Measurements from ENCODE around the gene GNG12. TPM values are rescaled to one million over a fixed set of nuclear protein-coding genes. Genes with fewer than 3 reads are reported as not detected.

GNG12 gene
- total RNA-seq, 1 experiment from 2014 or later = 167 TPM

- DNase-seq (ENCODE audit: low spot score) = no peak
Measured at GRCh38 chr1:67785847-67786753, 47.2 kb downstream of the GNG12 start.

GRCh38 chr1:67784545-67785186, 48.6 kb downstream of the GNG12 start:
- no peak for DNase-seq (ENCODE audit: low spot score)

- DNase-seq (ENCODE audit: low spot score) = no peak
Measured at GRCh38 chr1:67780637-67781036, 52.6 kb downstream of the GNG12 start.

GRCh38 chr1:67777440-67777839, 55.8 kb downstream of the GNG12 start:
- DNase-seq (ENCODE audit: low spot score) = no peak

- no peak for DNase-seq (ENCODE audit: low spot score)
Measured at GRCh38 chr1:67777016-67777415, 56.3 kb downstream of the GNG12 start.

GRCh38 chr1:67773462-67773861, 59.8 kb downstream of the GNG12 start:
- no peak for DNase-seq (ENCODE audit: low spot score)

GRCh38 chr1:67771749-67772148, 61.5 kb downstream of the GNG12 start:
- no peak for DNase-seq (ENCODE audit: low spot score)

GRCh38 chr1:67771152-67771551, 62.1 kb downstream of the GNG12 start:
- DNase-seq (ENCODE audit: low spot score) = no peak

- DNase-seq (ENCODE audit: low spot score) = no peak
Measured at GRCh38 chr1:67769633-67770256, 63.5 kb downstream of the GNG12 start.

- no peak for DNase-seq (ENCODE audit: low spot score)
Measured at GRCh38 chr1:67768480-67768879, 64.8 kb downstream of the GNG12 start.

GRCh38 chr1:67767103-67767782, 66.0 kb downstream of the GNG12 start:
- DNase-seq (ENCODE audit: low spot score) = no peak

GRCh38 chr1:67766141-67766978, 66.9 kb downstream of the GNG12 start:
- peak; percentile 27 for DNase-seq (ENCODE audit: low spot score)

GRCh38 chr1:67764633-67765032, 68.6 kb downstream of the GNG12 start:
- no peak for DNase-seq (ENCODE audit: low spot score)

- DNase-seq (ENCODE audit: low spot score) = no peak
Measured at GRCh38 chr1:67761730-67762129, 71.5 kb downstream of the GNG12 start.

- no peak for DNase-seq (ENCODE audit: low spot score)
Measured at GRCh38 chr1:67761091-67761490, 72.2 kb downstream of the GNG12 start.

- DNase-seq (ENCODE audit: low spot score) = peak; percentile 53
Measured at GRCh38 chr1:67760030-67760821, 73.0 kb downstream of the GNG12 start.

- no peak for DNase-seq (ENCODE audit: low spot score)
Measured at GRCh38 chr1:67759692-67760029, 73.6 kb downstream of the GNG12 start.

- DNase-seq (ENCODE audit: low spot score) = no peak
Measured at GRCh38 chr1:67759066-67759465, 74.2 kb downstream of the GNG12 start.

GRCh38 chr1:67755619-67756018, 77.6 kb downstream of the GNG12 start:
- DNase-seq (ENCODE audit: low spot score) = no peak

GRCh38 chr1:67755160-67755559, 78.1 kb downstream of the GNG12 start:
- no peak for DNase-seq (ENCODE audit: low spot score)

GRCh38 chr1:67754526-67754920, 78.7 kb downstream of the GNG12 start:
- DNase-seq (ENCODE audit: low spot score) = no peak
